ENCODE results near the gene SACM1L.

- TF ChIP-seq POLR2AphosphoS5 (IDR thresholded peaks at IDR 0.05; ENCODE audit: borderline replicate concordance, low read depth, low read length) (no peak), EZH2 (IDR thresholded peaks at IDR 0.05) (no peak)
Measured at GRCh38 chr3:45759851-45760250, 70.7 kb downstream of the SACM1L start.
